Breast epithelium (tissue), 3 donors: ENCODE measurements around the gene SNRPA1.

ENCODE experiments used
- POLR2A ChIP-seq: fragments of 450-650 bp; IDR thresholded peaks from one replicate; pipeline ENCODE4 v1.6.1; 2016; ENCODE audit warnings: antibody characterized with exemption, mild to moderate bottlenecking, moderate library complexity
- POLR2AphosphoS5 ChIP-seq, 3 donors: sonication (generic); formaldehyde crosslinking; IDR thresholded peaks; one replicate each; pipeline ENCODE4 v1.6.1; 2017; ENCODE audit warnings: antibody characterized with exemption in 3 of 3
- TF ChIP-seq, protein P1 (sequence below), 3 donors: fragments of 450-650 bp; IDR thresholded peaks; one replicate each; pipeline ENCODE4 v1.5.1; 2016 to 2017; ENCODE audit warnings: antibody characterized with exemption in 3 of 3, mild to moderate bottlenecking in 3 of 3, moderate library complexity in 3 of 3

DNA sequence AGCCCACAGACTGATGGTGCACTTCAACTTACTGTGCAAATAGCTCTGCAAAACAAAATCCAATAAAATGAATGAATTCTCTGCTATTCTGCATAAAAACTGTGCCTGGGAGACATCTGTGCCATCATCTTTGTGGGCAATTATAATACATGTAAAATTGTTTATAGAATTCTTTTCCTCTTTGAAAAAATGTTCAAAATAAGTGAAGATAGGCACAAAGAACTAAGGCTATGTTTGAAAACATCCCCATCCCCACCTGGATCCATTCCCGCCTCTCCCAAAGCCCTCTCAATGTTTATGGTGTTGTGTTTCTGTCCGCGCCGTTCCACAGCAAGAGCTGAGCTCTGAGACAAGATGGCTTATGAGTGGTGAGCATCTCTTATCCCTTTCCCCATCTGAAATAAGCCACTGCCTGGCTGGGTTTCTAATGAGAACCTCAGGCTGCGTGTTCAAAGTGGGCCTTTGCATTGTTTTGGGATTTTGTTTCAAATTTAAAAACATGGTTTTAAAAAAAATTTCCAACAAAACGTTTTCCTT, 22.4 kb upstream of the SNRPA1 start:
- TF ChIP-seq POLR2AphosphoS5 (IDR thresholded peaks at IDR 0.05) (no peak), POLR2A (no peak)
- TF ChIP-seq, protein P1, sequence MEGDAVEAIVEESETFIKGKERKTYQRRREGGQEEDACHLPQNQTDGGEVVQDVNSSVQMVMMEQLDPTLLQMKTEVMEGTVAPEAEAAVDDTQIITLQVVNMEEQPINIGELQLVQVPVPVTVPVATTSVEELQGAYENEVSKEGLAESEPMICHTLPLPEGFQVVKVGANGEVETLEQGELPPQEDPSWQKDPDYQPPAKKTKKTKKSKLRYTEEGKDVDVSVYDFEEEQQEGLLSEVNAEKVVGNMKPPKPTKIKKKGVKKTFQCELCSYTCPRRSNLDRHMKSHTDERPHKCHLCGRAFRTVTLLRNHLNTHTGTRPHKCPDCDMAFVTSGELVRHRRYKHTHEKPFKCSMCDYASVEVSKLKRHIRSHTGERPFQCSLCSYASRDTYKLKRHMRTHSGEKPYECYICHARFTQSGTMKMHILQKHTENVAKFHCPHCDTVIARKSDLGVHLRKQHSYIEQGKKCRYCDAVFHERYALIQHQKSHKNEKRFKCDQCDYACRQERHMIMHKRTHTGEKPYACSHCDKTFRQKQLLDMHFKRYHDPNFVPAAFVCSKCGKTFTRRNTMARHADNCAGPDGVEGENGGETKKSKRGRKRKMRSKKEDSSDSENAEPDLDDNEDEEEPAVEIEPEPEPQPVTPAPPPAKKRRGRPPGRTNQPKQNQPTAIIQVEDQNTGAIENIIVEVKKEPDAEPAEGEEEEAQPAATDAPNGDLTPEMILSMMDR (IDR thresholded peaks at IDR 0.05), result no peak
